Right lobe of liver (tissue), 4 donors: ENCODE measurements around the gene DLG2.

Source experiments
- POLR2A ChIP-seq: fragments of 450-650 bp; IDR thresholded peaks from one replicate; pipeline ENCODE4 v1.6.1; 2017; ENCODE audit warnings: antibody characterized with exemption, mild to moderate bottlenecking
- TF ChIP-seq, protein P1 (sequence below), 4 donors: fragments of 200-600 bp in 3 of 4; fragments of 450-650 bp in 1 of 4; IDR thresholded peaks; one replicate each; pipeline versions ENCODE4 v1.5.1 to v1.8.0; 2016 to 2022; ENCODE audit warnings: antibody characterized with exemption in 4 of 4, mild to moderate bottlenecking in 2 of 4
- donor health status: DM: no; HTN: no; CAD: no.
- donor health status: DM: no; HTN: no; CAD: no.
- donor health status: DM: no; HTN: yes; CAD: no.

DNA sequence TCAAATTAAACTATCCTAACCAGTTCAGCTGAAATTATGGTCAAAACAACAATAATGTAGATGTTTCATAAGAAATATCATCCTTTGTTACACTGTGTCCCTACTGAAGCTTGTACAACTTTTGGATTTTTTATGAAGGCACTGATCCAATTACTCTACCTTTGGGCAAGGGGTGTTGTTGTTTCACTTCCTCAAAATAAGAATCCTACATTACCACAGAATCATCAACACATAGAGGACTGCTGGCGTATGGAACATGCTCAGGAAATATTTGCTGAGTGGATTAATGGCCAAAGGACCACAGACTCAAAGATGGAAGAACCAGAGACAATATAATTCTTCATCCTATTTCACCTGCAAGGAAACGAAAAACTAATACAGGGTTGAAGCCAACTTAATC lies 1433.4 kb downstream of the DLG2 start:
- TF ChIP-seq, protein P1, sequence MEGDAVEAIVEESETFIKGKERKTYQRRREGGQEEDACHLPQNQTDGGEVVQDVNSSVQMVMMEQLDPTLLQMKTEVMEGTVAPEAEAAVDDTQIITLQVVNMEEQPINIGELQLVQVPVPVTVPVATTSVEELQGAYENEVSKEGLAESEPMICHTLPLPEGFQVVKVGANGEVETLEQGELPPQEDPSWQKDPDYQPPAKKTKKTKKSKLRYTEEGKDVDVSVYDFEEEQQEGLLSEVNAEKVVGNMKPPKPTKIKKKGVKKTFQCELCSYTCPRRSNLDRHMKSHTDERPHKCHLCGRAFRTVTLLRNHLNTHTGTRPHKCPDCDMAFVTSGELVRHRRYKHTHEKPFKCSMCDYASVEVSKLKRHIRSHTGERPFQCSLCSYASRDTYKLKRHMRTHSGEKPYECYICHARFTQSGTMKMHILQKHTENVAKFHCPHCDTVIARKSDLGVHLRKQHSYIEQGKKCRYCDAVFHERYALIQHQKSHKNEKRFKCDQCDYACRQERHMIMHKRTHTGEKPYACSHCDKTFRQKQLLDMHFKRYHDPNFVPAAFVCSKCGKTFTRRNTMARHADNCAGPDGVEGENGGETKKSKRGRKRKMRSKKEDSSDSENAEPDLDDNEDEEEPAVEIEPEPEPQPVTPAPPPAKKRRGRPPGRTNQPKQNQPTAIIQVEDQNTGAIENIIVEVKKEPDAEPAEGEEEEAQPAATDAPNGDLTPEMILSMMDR (IDR thresholded peaks at IDR 0.05): no peak
- no peak for TF ChIP-seq POLR2A
